ENCODE data around the gene CHN1. TPM values are rescaled to one million over a fixed set of nuclear protein-coding genes. Genes with fewer than 3 reads are reported as not detected.

The CHN1 gene
- total RNA-seq, 1 donor from 2014 or later: 32.7 TPM

- TF ChIP-seq, protein P1, sequence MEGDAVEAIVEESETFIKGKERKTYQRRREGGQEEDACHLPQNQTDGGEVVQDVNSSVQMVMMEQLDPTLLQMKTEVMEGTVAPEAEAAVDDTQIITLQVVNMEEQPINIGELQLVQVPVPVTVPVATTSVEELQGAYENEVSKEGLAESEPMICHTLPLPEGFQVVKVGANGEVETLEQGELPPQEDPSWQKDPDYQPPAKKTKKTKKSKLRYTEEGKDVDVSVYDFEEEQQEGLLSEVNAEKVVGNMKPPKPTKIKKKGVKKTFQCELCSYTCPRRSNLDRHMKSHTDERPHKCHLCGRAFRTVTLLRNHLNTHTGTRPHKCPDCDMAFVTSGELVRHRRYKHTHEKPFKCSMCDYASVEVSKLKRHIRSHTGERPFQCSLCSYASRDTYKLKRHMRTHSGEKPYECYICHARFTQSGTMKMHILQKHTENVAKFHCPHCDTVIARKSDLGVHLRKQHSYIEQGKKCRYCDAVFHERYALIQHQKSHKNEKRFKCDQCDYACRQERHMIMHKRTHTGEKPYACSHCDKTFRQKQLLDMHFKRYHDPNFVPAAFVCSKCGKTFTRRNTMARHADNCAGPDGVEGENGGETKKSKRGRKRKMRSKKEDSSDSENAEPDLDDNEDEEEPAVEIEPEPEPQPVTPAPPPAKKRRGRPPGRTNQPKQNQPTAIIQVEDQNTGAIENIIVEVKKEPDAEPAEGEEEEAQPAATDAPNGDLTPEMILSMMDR (IDR thresholded peaks at IDR 0.05; ENCODE audit: unreplicated experiment): no peak
- H3K4me1 Mint-ChIP-seq: peaks cover 45% of the 10 kb centered on the region
- DNase-seq (ENCODE audit: low spot score in 2 of 2, unreplicated experiment in 2 of 2): no peak
- H3K27ac Mint-ChIP-seq: peak overlapping the region; percentile 92
- H3K4me3 Mint-ChIP-seq: no peak overlapping the region
- peaks cover 12% of the 10 kb centered on the region for H3K36me3 Mint-ChIP-seq
- H3K9me3 Mint-ChIP-seq: peaks cover 17% of the 10 kb centered on the region
- no peaks in the 10 kb centered on the region for H3K27me3 Mint-ChIP-seq (ENCODE audit: low read depth)
Observed at GRCh38 chr2:174829550-174829949, 175.6 kb downstream of the CHN1 start.

DNA sequence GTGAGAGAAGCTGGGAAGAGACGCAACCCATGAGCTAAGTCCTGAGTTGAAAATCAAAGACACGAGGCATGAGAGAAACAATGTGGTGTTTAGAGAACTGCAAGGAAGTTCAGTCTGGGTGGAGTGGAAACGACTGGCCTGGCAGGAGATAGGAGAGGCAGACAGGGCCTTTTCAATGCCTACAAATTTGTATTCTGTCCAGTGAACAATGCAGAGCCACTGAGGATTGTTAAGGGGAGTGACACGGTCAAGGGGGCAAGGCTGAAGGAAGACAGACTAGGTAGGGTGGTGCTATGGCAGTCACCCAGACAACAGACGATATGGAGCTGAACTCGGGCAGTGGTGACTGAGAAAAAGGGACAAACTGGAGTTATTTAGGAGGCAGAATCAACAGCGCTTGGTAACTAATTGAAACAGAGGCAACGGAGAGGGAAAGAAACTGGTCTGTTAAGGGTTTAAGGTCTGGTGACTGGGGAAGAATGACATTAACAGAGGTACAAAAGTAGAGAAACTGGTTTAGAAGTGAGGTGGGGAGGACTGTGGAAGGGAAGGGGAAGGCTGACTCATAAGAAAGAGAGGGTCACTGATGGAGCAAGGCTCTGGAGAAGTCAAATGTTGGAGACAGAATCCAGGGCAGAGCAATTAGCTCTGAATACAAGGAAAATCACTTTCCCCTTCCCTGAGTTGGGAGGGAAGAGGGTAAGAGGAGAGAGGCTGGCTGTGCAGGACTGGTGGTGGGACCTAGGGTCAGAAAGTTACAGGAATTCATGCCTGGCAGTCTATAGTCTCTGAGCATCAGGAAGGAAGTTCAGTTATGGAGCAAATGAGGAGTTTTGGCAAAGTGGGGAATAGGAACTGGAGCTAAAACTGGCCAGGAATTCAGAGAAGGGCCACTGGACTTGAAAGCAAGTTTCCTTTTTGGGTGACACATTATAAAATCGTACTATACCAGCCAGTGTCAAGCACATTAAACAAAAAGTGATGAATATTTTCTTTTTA is 177.5 kb downstream of the CHN1 start:
- peak overlapping the region; percentile 95 for H3K27ac Mint-ChIP-seq
- H3K27me3 Mint-ChIP-seq (ENCODE audit: low read depth): no peaks in the 10 kb centered on the region
- TF ChIP-seq, protein P1 (IDR thresholded peaks at IDR 0.05; ENCODE audit: unreplicated experiment): no peak
- H3K9me3 Mint-ChIP-seq: no peaks in the 10 kb centered on the region
- H3K4me1 Mint-ChIP-seq: peaks cover 52% of the 10 kb centered on the region
- H3K36me3 Mint-ChIP-seq: peaks cover 3% of the 10 kb centered on the region
- H3K4me3 Mint-ChIP-seq: peak overlapping the region; percentile 24
- no peak for DNase-seq (ENCODE audit: low spot score in 2 of 2, unreplicated experiment in 2 of 2)

GRCh38 chr2:174826051-174826450 is 179.1 kb downstream of the CHN1 start:
- Mint-ChIP-seq H3K4me3 (peak overlapping the region; percentile 34), H3K27ac (peak overlapping the region; percentile 95), H3K36me3 (peaks cover 17% of the 10 kb centered on the region), H3K27me3 (ENCODE audit: low read depth) (no peaks in the 10 kb centered on the region), H3K9me3 (peaks cover 4% of the 10 kb centered on the region), H3K4me1 (peaks cover 54% of the 10 kb centered on the region)
- no peak for DNase-seq (ENCODE audit: low spot score in 2 of 2, unreplicated experiment in 2 of 2)
- TF ChIP-seq, protein P1 (IDR thresholded peaks at IDR 0.05; ENCODE audit: unreplicated experiment): no peak

- peak overlapping the region; percentile 63 for H3K27ac Mint-ChIP-seq
- no peaks in the 10 kb centered on the region for H3K27me3 Mint-ChIP-seq (ENCODE audit: low read depth)
- no peak for DNase-seq (ENCODE audit: low spot score in 2 of 2, unreplicated experiment in 2 of 2)
- TF ChIP-seq, protein P1 (IDR thresholded peaks at IDR 0.05; ENCODE audit: unreplicated experiment): no peak
- H3K4me1 Mint-ChIP-seq: peaks cover 46% of the 10 kb centered on the region
- peaks cover 11% of the 10 kb centered on the region for H3K9me3 Mint-ChIP-seq
- H3K36me3 Mint-ChIP-seq: peaks cover 27% of the 10 kb centered on the region
- no peak overlapping the region for H3K4me3 Mint-ChIP-seq
Observed at GRCh38 chr2:174824068-174824467, 181.1 kb downstream of the CHN1 start.

DNA sequence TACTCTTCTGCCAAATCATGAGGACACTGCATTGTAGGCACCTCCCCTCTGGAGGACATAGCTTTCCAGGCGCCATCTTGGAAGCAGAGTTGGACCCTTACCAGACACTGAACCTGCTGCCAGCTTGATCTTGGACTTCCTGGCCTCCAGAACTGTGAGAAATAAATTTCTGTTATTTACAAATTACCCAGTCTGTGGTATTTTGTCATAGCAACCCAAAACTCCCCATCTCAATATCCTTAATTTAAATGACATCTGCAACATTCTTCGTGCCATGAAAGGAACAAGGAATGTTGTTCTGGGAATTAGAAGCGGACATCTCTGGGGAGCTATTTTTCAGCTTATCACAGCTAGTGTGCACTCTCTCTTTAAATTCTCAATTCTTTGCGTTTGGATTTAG is 183.6 kb downstream of the CHN1 start:
- Mint-ChIP-seq H3K4me1 (peaks cover 25% of the 10 kb centered on the region), H3K27ac (no peak overlapping the region), H3K9me3 (peaks cover 11% of the 10 kb centered on the region), H3K4me3 (no peak overlapping the region), H3K27me3 (ENCODE audit: low read depth) (no peaks in the 10 kb centered on the region), H3K36me3 (peaks cover 27% of the 10 kb centered on the region)
- TF ChIP-seq, protein P1 (IDR thresholded peaks at IDR 0.05; ENCODE audit: unreplicated experiment): no peak
- DNase-seq (ENCODE audit: low spot score in 2 of 2, unreplicated experiment in 2 of 2): no peak
